GM12801 (cell line): Measurements from ENCODE around the gene ISYNA1.

Experiments
- CTCF ChIP-seq: IDR thresholded peaks from one replicate; pipeline ENCODE4 v1.5.1; 2011; ENCODE audit warnings: control low read depth; ENCODE audit not compliant: insufficient read length; ENCODE audit errors: extremely low read depth

Gene ISYNA1

DNA sequence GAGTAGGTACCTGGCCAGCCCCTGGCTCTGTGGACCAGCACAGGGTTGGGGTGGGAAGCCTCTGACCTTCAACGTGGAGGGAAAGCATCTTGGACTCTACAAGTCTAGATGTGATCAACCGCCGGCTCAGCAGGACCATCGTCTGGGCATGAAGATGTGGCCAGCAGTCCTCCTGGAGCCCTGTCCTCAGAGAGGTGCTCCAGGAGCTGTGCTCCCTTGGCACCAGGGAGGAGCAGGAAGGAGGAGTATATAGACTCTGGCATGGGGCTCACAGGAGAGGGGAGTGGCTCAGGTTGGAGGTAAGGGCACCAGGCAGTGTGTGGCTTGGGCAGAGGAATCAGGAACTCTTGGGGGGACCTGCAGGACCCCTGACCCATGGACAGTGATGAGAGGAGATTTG, 18.3 kb upstream of the ISYNA1 start:
- no peak for TF ChIP-seq CTCF

DNA sequence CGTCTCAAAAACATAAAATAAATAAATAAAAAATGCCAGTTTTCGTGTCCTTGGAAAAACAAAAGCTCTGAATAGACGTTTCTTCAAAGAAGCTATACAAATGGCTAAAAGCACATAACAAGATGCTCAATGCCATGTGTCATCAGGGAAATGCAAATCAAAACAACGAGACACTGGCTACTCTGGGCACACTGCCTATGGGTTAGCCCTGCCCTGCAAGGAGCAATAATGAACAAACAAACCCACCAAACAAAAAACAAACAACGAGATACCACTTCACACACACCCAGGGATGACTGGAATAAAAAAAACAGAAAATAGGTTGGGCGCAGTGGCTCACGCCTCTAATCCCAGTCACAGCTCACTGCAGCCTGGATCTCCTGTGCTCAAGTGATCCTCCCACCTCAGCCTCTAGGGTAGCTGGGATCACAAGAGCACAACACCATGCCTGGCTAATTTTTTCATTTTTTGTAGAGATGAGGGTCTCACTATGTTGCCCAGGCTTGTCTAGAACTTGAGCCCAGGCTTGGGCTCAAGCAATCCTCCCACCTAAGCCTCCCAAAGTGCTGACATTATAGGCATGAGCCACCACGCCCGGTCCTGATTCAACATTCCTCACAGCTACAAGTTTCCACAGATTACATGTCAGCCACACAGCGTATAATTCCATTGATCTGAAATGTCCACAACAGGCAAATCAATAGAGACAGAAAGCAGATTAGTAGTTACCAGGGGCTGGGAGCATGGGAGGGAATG, 15.5 kb upstream of the ISYNA1 start:
- TF ChIP-seq CTCF = no peak

GRCh38 chr19:18452386-18452785, 14.5 kb upstream of the ISYNA1 start:
- TF ChIP-seq CTCF = no peak

GRCh38 chr19:18450931-18451836, 13.3 kb upstream of the ISYNA1 start:
- no peak for TF ChIP-seq CTCF

DNA sequence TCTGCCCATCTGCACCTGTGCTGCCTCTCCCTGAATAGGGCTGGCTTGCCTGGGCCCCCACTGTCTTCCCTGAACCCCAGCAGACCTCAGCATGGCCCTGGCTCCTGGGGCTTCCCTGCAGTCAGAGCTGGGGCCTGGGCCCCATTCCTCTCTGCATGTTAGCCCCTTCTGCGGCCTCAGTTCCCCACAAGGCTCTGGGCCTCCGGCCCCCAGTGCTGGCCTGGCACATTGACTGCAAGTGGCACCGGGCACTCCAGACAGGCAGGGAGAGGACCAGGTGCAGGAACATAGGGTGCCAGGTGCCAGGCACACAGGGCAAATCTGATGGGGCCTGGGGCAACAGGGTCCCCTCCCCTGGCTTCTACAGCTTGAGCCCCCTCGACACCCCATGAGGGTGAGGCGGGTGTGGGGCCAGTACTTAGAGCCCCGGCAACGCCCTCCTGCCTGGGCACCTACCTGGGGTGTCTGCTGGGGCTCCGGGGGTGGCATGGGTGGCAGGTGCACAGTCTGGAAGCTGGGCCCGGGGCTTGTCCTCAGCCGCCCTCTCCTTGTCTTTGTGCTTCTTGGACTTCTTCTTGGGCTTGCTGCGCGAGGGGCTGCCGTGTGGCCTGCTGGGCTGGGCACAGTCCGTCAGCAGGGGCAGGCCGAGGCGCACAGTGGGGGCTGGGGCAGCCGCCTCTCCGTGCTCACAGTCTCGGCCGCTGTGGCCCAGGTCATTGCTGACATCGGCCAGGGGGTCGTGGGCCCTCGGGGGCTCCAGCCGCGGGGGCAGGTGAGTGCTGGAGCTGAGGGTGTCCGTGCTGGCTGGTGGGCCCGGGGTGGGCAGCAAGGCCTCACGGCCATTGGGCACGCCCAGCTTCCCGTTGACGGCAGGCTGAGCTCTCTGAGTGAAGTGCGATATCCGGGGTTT, 12.3 kb upstream of the ISYNA1 start:
- TF ChIP-seq CTCF = no peak

DNA sequence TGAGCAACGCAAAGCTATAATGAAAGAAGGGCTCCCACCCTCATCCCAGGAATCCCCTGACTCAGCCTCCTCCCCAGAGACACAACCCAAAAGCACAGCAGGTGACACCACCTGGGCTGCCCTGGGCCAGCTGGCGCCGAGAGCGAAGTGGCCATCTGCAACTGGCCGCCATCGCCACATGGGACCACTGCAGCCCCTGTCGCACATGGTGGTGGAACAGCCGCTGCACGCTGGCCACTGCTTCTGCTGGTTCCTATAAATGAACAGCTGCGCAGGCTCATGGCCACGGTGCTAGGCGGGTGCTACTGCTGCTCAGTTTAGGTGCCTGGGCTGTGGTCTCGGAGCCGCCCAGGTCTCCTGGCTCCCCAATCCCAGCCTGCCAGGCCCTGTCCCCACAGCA, 11.6 kb upstream of the ISYNA1 start:
- no peak for TF ChIP-seq CTCF

DNA sequence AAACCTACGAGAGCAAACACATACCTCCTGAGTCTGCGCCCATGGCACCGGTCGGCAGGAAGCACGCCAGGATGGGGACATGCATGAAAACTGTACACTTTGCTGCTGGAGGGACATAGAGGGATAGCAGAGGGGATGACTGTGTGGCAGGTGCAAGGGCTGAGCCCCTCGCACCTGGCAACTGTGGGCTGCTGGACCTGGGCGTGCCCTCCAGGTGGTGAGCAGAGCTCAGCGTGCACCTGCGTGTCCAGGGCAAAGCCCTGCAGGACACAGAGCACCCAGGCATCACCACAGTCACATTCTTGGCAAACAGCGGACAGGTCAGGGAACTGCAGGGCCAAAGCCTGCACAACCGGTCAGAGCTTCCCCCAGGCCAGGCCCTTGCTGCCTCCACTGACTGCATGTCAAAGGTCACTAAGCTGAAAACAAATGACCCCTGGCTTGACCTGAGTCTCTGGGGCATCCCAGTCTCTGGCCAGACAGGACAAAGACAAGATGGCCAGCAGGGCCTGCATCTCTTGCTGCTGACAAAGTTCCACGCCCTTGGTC, 9.0 kb upstream of the ISYNA1 start:
- no peak for TF ChIP-seq CTCF
